ENCODE data around the gene FOXK1. TPM values are rescaled to one million over a fixed set of nuclear protein-coding genes. Genes with fewer than 3 reads are reported as not detected.

FOXK1 gene
- total and polyA plus RNA-seq, 4 experiments from 2014 or later = 1.3 to 53.3 (median 29.0) TPM

- H3K27ac ChIP-seq (ENCODE audit: low read depth, low read length) = no peak overlapping the region
- Mint-ChIP-seq H3K27me3 (no peaks in the 10 kb centered on the region), H3K9me3 (no peaks in the 10 kb centered on the region), H3K36me3 (peaks cover 15 to 27% of the 10 kb centered on the region in 2 donors), H3K4me3 (no peak overlapping the region), H3K4me1 (peaks cover 25 to 82% (median 46%) of the 10 kb centered on the region in 4 donors), H3K27ac (peak overlapping the region in 2 of 7 donors; percentile 9 to 43)
- ChIA-PET POLR2A (ENCODE audit: partially characterized antibody) (no interaction called here), CTCF (ENCODE audit: partially characterized antibody) (no interaction called here)
- no peaks in the 10 kb centered on the region for H3K9me3 ChIP-seq (ENCODE audit: control insufficient read depth in 1 of 2, low read length in 2 of 2)
- no peaks in the 10 kb centered on the region for H3K27me3 ChIP-seq (ENCODE audit: insufficient read depth, low read length)
- H3K4me3 ChIP-seq (ENCODE audit: low read length in 2 of 2) = no peak overlapping the region
- intact Hi-C loops (cut with micrococcal nuclease) = no loop called here
- peaks cover 15% of the 10 kb centered on the region for H3K4me1 ChIP-seq (ENCODE audit: insufficient read depth, low read length)
- no peak for DNase-seq
- no peaks in the 10 kb centered on the region for H3K36me3 ChIP-seq (ENCODE audit: insufficient read depth, low read length)
Observed at GRCh38 chr7:4718075-4718474, 36.0 kb downstream of the FOXK1 start.

GRCh38 chr7:4720225-4720624 lies 38.1 kb downstream of the FOXK1 start:
- ChIA-PET POLR2A (ENCODE audit: partially characterized antibody) (no interaction called here), CTCF (ENCODE audit: partially characterized antibody) (interaction anchor here (0.6 kb wide), 1 partner anchor 105 kb away, joined by 3 read pairs; no protein-coding TSS in a partner anchor)
- Histone ChIP-seq H3K4me3 (ENCODE audit: low read length in 2 of 2) (no peak overlapping the region), H3K36me3 (ENCODE audit: insufficient read depth, low read length) (no peaks in the 10 kb centered on the region), H3K27ac (ENCODE audit: low read depth, low read length) (no peak overlapping the region), H3K27me3 (ENCODE audit: insufficient read depth, low read length) (no peaks in the 10 kb centered on the region), H3K9me3 (ENCODE audit: control insufficient read depth in 1 of 2, low read length in 2 of 2) (no peaks in the 10 kb centered on the region), H3K4me1 (ENCODE audit: insufficient read depth, low read length) (peaks cover 13% of the 10 kb centered on the region)
- peak overlapping the region in 3 of 7 donors; percentile 50 to 88 (median 53) for H3K27ac Mint-ChIP-seq
- H3K27me3 Mint-ChIP-seq = no peaks in the 10 kb centered on the region
- intact Hi-C loops (cut with micrococcal nuclease) = no loop called here
- no peak for DNase-seq
- peaks cover 26 to 85% (median 48%) of the 10 kb centered on the region in 4 donors for H3K4me1 Mint-ChIP-seq
- H3K4me3 Mint-ChIP-seq = no peak overlapping the region
- no peaks in the 10 kb centered on the region for H3K9me3 Mint-ChIP-seq
- H3K36me3 Mint-ChIP-seq = peaks cover 19 to 33% of the 10 kb centered on the region in 2 donors

GRCh38 chr7:4722308-4722707 lies 40.2 kb downstream of the FOXK1 start:
- ChIA-PET POLR2A (ENCODE audit: partially characterized antibody) (interaction anchor here (1.4 kb wide), 1 partner anchor 11 kb away, joined by 3 read pairs; no protein-coding TSS in a partner anchor), CTCF (ENCODE audit: partially characterized antibody) (no interaction called here)
- H3K4me3 Mint-ChIP-seq = no peak overlapping the region
- no peak overlapping the region for H3K27ac Mint-ChIP-seq
- Histone ChIP-seq H3K36me3 (ENCODE audit: insufficient read depth, low read length) (no peaks in the 10 kb centered on the region), H3K27ac (ENCODE audit: low read depth, low read length) (no peak overlapping the region), H3K27me3 (ENCODE audit: insufficient read depth, low read length) (no peaks in the 10 kb centered on the region), H3K9me3 (ENCODE audit: control insufficient read depth in 1 of 2, low read length in 2 of 2) (no peaks in the 10 kb centered on the region), H3K4me3 (ENCODE audit: low read length in 2 of 2) (no peak overlapping the region), H3K4me1 (ENCODE audit: insufficient read depth, low read length) (peaks cover 18% of the 10 kb centered on the region)
- H3K27me3 Mint-ChIP-seq = no peaks in the 10 kb centered on the region
- intact Hi-C loops (cut with micrococcal nuclease) = no loop called here
- H3K9me3 Mint-ChIP-seq = no peaks in the 10 kb centered on the region
- H3K4me1 Mint-ChIP-seq = peaks cover 24 to 79% (median 45%) of the 10 kb centered on the region in 4 donors
- peaks cover 19 to 43% of the 10 kb centered on the region in 2 donors for H3K36me3 Mint-ChIP-seq
- no peak for DNase-seq

GRCh38 chr7:4722960-4723630 lies 41.0 kb downstream of the FOXK1 start:
- H3K4me1 Mint-ChIP-seq = peaks cover 21 to 72% (median 41%) of the 10 kb centered on the region in 4 donors

GRCh38 chr7:4724648-4725013 lies 42.5 kb downstream of the FOXK1 start:
- DNase-seq = no peak
- Mint-ChIP-seq H3K36me3 (peaks cover 12 to 43% of the 10 kb centered on the region in 2 donors), H3K27ac (peak overlapping the region; percentile 60 to 91 (median 83)), H3K9me3 (no peaks in the 10 kb centered on the region), H3K4me1 (peaks cover 21 to 72% (median 38%) of the 10 kb centered on the region in 4 donors), H3K4me3 (peak overlapping the region; percentile 81 to 91 (median 86)), H3K27me3 (no peaks in the 10 kb centered on the region)
- H3K27me3 ChIP-seq (ENCODE audit: insufficient read depth, low read length) = no peaks in the 10 kb centered on the region
- no peak overlapping the region for H3K27ac ChIP-seq (ENCODE audit: low read depth, low read length)
- ChIA-PET POLR2A (ENCODE audit: partially characterized antibody) (interaction anchor here (1.1 to 2.4 kb wide), 3 partner anchors 19 to 50 kb away, joined by 5 to 6 read pairs (median 5); partner anchors contain the start of gene AP5Z1), CTCF (ENCODE audit: partially characterized antibody) (no interaction called here)
- H3K4me3 ChIP-seq (ENCODE audit: low read length in 2 of 2) = peak overlapping the region in 1 of 2 donors; percentile 37
- H3K9me3 ChIP-seq (ENCODE audit: control insufficient read depth in 1 of 2, low read length in 2 of 2) = no peaks in the 10 kb centered on the region
- H3K4me1 ChIP-seq (ENCODE audit: insufficient read depth, low read length) = peaks cover 18% of the 10 kb centered on the region
- H3K36me3 ChIP-seq (ENCODE audit: insufficient read depth, low read length) = peaks cover 4% of the 10 kb centered on the region
- intact Hi-C loops (cut with micrococcal nuclease) = loop anchor here (5.0 kb wide), 1 partner anchor 42 kb away; the partner anchor contains the start of gene FOXK1

More at GRCh38 chr7:4722960-4723630, 41.0 kb downstream of the FOXK1 start:
- ChIA-PET CTCF (ENCODE audit: partially characterized antibody) (no interaction called here), POLR2A (ENCODE audit: partially characterized antibody) (interaction anchor here (1.2 to 1.4 kb wide), 3 partner anchors 12 to 42 kb away, joined by 3 read pairs; no protein-coding TSS in a partner anchor)
- Mint-ChIP-seq H3K9me3 (no peaks in the 10 kb centered on the region), H3K4me3 (no peak overlapping the region), H3K36me3 (peaks cover 19 to 39% of the 10 kb centered on the region in 2 donors), H3K27ac (no peak overlapping the region), H3K27me3 (no peaks in the 10 kb centered on the region)
- H3K9me3 ChIP-seq (ENCODE audit: control insufficient read depth in 1 of 2, low read length in 2 of 2) = no peaks in the 10 kb centered on the region
- peaks cover 2% of the 10 kb centered on the region for H3K36me3 ChIP-seq (ENCODE audit: insufficient read depth, low read length)
- H3K27ac ChIP-seq (ENCODE audit: low read depth, low read length) = no peak overlapping the region
- no peak for DNase-seq
- intact Hi-C loops (cut with micrococcal nuclease) = no loop called here
- no peak overlapping the region for H3K4me3 ChIP-seq (ENCODE audit: low read length in 2 of 2)
- H3K27me3 ChIP-seq (ENCODE audit: insufficient read depth, low read length) = no peaks in the 10 kb centered on the region
- peaks cover 18% of the 10 kb centered on the region for H3K4me1 ChIP-seq (ENCODE audit: insufficient read depth, low read length)

GRCh38 chr7:4725014-4725849 lies 43.1 kb downstream of the FOXK1 start:
- H3K4me1 Mint-ChIP-seq = peaks cover 19 to 71% (median 36%) of the 10 kb centered on the region in 4 donors
- CTCF ChIA-PET (ENCODE audit: partially characterized antibody) = interaction anchor here (1.4 kb wide), 1 partner anchor 9 kb away, joined by 3 read pairs; no protein-coding TSS in a partner anchor

More at GRCh38 chr7:4725014-4725849, 43.1 kb downstream of the FOXK1 start:
- Mint-ChIP-seq H3K4me3 (peak overlapping the region; percentile 81 to 91 (median 86)), H3K27ac (peak overlapping the region; percentile 63 to 92 (median 88)), H3K9me3 (no peaks in the 10 kb centered on the region), H3K36me3 (peaks cover 6 to 37% of the 10 kb centered on the region in 2 donors), H3K27me3 (no peaks in the 10 kb centered on the region)
- POLR2A ChIA-PET (ENCODE audit: partially characterized antibody) = interaction anchor here (0.7 to 2.4 kb wide), 5 partner anchors 19 to 84 kb away, joined by 3 to 6 read pairs (median 5); partner anchors contain the start of gene AP5Z1
- intact Hi-C loops (cut with micrococcal nuclease) = loop anchor here (5.0 kb wide), 1 partner anchor 43 kb away; the partner anchor contains the start of gene FOXK1
- Histone ChIP-seq H3K9me3 (ENCODE audit: control insufficient read depth in 1 of 2, low read length in 2 of 2) (no peaks in the 10 kb centered on the region), H3K27me3 (ENCODE audit: insufficient read depth, low read length) (no peaks in the 10 kb centered on the region), H3K4me1 (ENCODE audit: insufficient read depth, low read length) (peaks cover 20% of the 10 kb centered on the region), H3K36me3 (ENCODE audit: insufficient read depth, low read length) (peaks cover 4% of the 10 kb centered on the region), H3K27ac (ENCODE audit: low read depth, low read length) (peak overlapping the region; percentile 62), H3K4me3 (ENCODE audit: low read length in 2 of 2) (peak overlapping the region in 1 of 2 donors; percentile 37)
- DNase-seq = peak in 4 of 5 donors; percentile 29 to 66 (median 48)
